HepG2 (cell line): ENCODE data around the gene ADAMTS14.

Experiments
- EP300 ChIP-seq, 3 experiments: sonication (generic) in 1 of 3; formaldehyde crosslinking in 1 of 3; IDR thresholded peaks; 2 replicates each; pipeline versions ENCODE4 v1.5.1 to v1.6.1; 2011 to 2020; ENCODE audit warnings: low read depth in 2 of 3, low read length in 2 of 3, borderline replicate concordance in 1 of 3, improper control_type of control experiment in 1 of 3, mild to moderate bottlenecking in 1 of 3, missing genetic modification reagents in 1 of 3, moderate library complexity in 1 of 3
- EZH2 ChIP-seq: conservative IDR thresholded peaks from 2 replicates; pipeline ENCODE4 v1.6.1; 2012; ENCODE audit warnings: mild to moderate bottlenecking, low read depth, low read length, moderate library complexity
- SNAPC4 ChIP-seq: sonication (generic); formaldehyde crosslinking; IDR thresholded peaks from 2 replicates; pipeline ENCODE4 v1.4.0; 2020; ENCODE audit warnings: mild to moderate bottlenecking, missing genetic modification reagents
- TAF1 ChIP-seq: sonication (generic); formaldehyde crosslinking; IDR thresholded peaks from 2 replicates; pipeline ENCODE4 v1.4.0; 2020; ENCODE audit warnings: missing genetic modification reagents
- TBP ChIP-seq: sonication (generic); formaldehyde crosslinking; IDR thresholded peaks from 2 replicates; pipeline ENCODE4 v1.5.0; 2020; ENCODE audit warnings: missing genetic modification reagents
- TRIM24 ChIP-seq: sonication (generic); formaldehyde crosslinking; IDR thresholded peaks from 2 replicates; pipeline ENCODE4 v1.8.0; 2022; ENCODE audit warnings: mild to moderate bottlenecking, missing genetic modification reagents
- ZNF274 ChIP-seq: sonication (generic); formaldehyde crosslinking; IDR thresholded peaks from 2 replicates; pipeline ENCODE4 v1.5.1; 2020; ENCODE audit warnings: mild to moderate bottlenecking, missing genetic modification reagents
- ZNF878 ChIP-seq: sonication (generic); formaldehyde crosslinking; IDR thresholded peaks from 2 replicates; pipeline ENCODE4 v1.8.1; 2023; ENCODE audit warnings: mild to moderate bottlenecking, missing genetic modification reagents, moderate library complexity

GRCh38 chr10:70805619-70806215 lies 133.4 kb downstream of the ADAMTS14 start:
- TF ChIP-seq SNAPC4 (CRISPR knock-in tag) (no peak), TBP (CRISPR knock-in tag) (no peak), EZH2 (no peak), ZNF878 (CRISPR knock-in tag) (no peak), EP300 (IDR thresholded peaks at IDR 0.05; ENCODE audit: low read depth in 2 of 2, low read length in 2 of 2) (no peak), EP300 (CRISPR knock-in tag; IDR thresholded peaks at IDR 0.05; ENCODE audit: borderline replicate concordance) (no peak), TAF1 (no peak), TRIM24 (CRISPR knock-in tag) (no peak), ZNF274 (CRISPR knock-in tag) (no peak)
